Fibroblast of gingiva (primary cell): ENCODE measurements around the gene C14orf119.
"Not testable (repeated sequence)": the region's sequence is repeated elsewhere in the genome, so short reads cannot be mapped to it uniquely, and the experiment has no call there.

Experiments
- DNase-seq: peaks from one replicate; pipeline ENCODE4 v3.0.0-alpha.2; 2011; ENCODE audit warnings: low read depth

The C14orf119 gene

DNA sequence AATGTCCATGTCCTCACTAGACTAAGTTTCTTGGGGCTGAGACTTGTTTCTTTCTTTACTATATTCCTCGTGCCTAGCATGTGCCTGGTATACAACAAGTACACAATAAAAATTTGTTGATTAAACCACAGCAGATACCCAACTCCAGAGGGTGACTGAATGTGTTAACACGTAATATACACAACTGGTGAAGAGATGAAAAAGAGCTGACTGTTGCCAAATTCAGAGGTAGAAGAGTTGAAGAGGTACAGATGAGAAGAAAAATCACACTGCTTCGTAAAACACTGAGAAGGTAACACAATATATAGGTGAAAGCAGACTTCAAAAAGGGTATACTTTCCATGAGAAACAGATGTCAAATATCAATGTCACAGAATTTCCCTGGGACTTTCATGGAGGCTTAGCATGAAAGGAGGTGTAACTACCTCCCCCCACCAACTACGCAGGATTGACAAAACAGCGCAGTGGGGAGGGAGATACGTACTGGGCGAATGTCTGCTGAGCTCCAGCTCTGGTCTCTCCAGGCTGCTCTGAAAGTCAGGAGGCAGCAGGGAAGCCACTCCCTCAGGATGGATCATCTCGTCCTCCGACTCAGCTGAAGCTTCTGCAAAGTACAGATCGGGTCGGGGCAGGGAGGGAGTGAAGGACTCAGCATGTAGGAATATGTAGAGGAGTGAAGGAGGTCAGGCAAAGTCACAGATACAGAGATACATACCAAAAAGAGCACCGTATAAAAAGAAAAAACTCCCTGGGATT, 5.6 kb upstream of the C14orf119 start:
- no peak for DNase-seq

DNA sequence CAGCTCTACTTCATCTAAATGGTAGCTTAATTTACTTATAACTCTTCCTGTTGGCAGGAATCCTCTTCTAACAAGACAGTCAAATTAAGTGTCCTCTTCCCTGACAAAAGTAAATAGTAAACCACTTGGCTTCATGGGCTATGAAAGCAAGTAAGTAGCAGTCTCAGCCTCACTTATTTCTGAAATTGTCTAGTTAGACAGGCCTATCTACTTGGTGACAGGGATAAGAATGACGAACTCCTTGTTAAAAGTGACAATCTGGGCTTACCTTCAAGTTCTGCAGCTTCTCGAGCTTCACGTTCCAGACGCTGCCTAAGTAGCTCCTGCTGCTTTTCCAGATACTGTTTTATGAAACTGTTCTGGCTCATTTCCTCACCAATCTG, 5.1 kb upstream of the C14orf119 start:
- no peak for DNase-seq

DNA sequence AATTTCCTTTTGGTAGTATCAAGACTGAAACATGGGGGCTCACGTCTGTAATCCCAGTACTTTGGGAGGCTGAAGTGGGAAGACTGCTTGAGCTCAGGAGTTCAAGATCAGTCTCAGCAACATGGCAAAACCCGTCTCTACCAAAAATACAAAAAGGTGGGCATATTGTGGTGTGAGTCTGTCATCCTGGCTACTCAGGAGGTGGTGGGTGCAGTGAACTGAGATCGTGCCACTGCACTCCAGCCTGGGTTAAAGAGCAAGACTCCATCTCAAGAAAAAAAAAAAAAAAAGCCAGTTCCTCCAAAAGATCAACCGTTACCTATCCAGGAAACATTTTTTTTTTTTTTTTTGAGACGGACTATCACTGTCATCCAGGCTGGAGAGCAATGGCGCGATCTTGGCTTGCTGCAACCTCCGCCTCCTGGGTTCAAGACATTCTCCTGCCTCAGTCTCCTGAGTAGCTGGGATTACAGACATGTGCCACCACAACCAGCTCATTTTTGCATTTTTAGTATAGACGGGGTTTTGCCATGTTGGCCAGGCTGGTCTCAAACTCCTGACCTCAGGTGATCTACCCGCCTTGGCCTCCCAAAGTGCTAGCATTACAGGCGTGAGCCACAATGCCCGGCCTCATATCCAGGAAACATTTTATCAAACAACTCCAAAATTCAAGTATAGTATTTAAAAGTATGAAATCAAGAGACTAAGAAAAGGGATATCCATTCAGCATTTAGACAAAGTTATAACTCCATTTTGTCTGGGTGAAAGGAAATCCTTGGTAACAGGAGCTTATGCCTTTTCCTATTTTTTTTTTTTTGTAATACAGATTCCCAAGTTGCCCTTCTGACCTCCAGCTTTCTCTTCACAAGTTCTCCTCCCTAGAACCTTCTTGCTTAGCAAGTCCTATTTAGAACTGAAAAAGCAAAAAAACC, 3.7 kb upstream of the C14orf119 start:
- no peak for DNase-seq

DNA sequence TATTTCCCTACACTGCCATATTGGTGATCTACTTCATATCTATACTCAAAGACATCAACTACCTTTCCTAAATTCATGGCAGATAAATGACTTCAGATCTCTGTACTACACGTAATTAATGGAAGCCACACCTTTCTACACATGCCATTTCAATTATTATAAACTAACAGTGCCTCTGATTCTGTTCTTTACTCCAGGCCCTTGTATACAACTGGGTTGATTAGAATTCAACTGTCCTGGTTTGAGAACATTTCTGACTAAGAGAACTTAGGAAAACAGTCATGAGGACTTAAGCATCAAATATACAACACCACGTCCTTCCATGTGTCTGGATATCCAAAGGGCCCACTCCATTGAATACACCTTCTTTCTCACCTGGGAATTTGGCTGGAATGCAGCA, 2.2 kb upstream of the C14orf119 start:
- no peak for DNase-seq

DNA sequence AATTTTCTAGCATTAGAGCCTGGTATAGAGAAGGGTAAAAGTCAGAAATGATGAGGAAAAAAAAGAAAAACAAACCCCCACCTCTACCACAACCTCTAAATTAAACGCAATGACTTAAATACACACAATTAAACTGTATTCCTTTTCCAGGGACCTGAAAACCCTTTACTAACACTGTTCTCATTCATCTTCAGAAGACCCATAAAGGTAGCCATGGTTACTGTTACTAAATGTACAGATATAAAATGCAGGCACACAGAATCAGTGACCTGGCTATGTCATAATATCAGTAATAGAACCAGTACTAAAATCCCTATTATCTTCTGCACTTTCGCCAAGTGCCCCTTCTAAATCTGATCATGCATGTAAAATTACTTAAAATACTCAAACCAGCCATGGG, 1.8 kb upstream of the C14orf119 start:
- DNase-seq: no peak

DNA sequence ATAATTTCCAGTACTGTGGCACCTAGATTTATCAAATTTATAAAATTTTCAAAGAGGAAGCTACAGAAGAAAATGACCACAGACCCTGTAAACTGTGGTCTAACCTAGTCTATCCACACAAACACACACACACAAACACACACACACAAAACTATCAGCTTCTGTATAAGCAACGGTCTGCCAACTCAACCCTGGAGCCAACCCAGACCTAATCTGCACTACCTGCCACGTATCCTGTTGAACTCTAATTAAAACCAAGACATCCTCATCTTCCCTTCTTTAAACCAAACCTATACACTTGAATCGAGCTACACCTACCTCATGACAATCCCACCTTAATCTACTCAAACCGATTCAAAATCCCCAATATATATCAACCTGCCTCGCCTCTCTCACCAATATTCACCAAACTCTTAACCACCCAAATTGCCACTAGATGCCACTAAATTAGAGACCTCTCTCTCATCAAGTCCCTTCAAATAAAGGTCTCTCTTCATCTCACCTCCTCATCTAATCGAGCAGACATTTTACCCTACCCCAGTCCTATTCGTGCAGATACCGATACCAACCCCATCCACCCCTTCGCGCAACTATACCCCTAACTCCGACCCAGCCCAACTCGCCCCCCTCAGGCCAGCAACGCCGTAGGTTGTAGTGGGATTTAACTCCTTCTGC, 1.2 kb upstream of the C14orf119 start:
- no peak for DNase-seq

DNA sequence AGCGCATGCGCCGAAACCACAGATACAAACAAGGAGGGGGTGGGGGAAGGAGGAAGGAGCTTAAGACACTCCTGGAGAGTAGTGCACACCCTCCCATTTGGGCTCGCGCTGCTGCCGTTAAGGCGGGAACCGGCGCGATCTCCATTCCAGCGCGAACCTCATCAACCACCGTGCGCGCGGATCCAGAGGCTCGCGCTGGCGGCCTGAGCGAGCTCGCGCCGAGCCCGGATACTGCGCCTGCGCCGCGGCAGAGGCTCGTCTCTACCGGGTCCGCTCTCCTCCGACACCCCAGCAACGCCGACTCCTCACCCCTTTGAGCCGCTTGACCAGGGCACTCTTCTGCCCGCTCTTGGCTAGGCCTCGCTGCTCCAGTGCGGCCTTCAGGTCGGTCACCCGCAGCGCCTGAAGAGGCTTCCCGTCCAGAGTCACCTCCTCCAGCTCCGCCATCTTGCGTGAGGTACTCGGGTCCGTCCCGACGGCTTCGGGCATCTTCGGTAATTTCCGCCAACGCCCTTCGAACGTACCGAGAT, 574 bp upstream of the C14orf119 start, which contains the start of gene ACIN1:
TSS of gene ACIN1 (minus strand) at position 471 of the 530 bp plus-strand sequence. CDS start at position 447, 24 bp downstream.
- DNase-seq: peak; percentile 88

DNA sequence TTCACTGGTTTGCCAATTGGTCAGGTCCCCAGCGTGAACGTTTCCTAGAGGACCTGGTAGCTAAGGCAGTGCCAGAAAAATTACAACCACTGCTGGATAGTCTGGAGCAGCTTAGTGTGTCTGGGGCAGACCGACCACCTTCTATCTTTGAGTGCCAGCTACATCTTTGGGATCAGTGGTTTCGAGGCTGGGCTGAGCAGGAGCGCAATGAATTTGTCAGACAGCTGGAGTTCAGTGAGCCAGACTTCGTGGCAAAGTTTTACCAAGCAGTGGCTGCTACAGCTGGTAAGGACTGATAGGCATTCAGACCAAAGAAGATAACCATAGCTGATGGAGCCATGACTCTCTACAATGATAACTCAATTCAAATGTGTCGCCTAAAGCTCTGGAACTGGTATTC, 2.5 kb downstream of the C14orf119 start:
- no peak for DNase-seq

DNA sequence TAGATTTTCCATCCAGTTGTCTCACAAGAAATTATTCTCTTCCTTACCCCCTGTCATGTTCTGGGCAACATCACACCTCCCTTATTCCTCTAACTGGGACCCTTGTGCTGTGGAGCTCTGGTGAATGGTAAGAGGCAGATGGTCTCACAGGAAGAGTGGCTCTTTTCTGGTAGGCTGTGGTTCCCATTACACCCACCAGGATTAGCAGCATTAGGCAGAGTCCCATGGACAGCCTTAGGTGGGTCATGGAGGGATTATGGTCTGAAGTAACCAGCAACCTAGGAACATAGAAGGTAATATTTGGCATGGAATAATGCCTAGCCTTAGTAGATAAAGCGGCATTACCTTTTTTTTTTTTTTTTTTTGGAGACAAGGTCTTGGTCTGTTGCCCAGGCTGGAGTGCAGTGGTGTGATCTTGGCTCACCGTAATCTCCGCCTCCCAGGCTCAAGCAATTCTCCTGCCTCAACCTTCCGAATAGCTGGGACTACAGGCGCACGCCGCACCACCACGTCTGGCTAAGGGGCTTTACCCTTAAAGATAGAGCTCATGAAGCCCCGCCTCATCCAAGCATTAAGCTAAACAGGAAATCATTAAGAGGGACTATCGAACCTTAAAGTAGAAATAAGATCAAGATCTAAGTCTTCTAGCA, 4.0 kb downstream of the C14orf119 start:
- no peak for DNase-seq

DNA sequence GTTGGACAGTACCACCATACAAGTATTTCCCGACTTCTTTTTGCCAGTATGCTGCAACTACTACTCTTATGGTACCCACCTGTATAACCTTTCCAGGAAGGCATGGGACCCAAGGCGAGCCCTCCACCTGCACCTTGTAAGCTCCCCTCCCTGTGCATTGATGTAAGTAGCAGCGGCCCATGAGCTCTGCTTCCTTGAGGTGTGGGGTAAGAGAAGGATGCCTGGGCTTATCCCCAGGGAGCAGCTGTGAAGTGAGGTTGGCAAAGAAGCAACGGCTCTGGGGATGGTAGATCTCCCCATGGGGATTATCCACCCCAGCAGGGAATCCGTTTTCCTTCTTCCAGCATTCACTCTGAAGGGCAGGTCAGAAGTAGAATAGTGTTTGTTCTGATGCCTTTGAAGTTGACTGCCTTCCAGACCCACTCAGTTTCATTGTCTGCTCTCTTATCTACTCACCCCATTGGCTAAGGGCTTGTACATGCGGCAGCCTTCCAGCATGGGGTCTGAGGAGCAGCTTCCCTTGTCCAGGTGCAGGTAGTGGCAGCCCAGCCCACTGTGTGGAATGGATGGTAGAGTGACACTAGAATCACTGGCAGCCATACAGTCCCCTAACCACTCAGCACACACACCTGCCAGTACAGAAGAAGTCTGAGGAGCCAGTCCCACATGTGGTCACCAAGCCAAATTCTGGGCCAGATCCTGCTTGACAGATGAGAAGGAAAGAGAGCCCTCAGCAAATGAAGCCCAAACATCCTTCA, 6.1 kb downstream of the C14orf119 start:
- no peak for DNase-seq

DNA sequence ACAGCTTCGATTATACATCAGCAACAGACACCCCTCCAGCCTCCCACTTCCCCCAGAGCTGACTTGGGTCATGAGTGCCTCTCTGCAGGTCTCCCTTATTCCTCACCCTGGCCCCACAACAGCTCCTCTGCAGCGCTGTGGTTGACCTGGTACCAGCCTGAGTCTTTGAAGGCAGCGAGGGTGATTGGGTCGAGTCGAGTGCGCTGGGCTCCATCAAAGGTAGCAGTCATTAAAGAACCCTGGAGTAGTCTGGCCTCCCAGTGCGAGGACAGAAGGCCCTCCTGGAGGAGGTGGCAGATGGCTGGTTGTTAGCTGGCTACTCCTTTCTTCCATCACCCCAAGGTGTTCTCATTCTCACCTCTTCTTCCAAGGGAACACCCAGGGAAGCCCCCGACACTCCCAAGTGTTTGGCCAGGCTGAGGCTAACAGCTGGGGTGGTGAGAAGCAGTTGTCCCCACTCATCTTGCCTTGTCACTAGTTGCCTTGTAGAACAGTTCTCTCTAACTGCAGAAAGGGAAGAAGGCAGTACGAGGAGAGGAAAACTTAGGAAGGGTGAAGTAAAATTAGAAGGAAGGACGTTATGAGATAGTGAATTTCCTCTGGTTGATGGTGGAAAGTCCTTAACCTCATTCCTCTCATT, 6.8 kb downstream of the C14orf119 start:
- DNase-seq: no peak

DNA sequence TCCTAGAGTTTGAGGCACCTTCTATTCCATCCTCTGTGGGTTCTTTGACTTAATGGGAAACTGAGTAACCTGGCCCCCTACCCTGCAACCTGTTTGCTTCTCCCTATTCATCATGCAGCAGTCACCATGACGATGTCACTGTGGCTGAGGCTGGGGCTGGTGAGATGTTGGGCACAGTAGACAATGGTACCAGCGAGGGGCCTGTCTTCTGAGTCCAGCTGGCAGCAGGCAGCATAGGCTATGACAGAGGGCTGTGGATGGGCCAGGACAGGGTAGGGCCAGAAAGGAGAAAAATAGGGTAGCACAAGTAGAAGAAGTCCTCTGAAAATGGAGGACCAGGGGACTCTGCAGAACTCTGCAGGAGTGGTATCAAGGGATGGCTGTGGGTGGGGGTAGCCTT, 7.5 kb downstream of the C14orf119 start:
- no peak for DNase-seq

DNA sequence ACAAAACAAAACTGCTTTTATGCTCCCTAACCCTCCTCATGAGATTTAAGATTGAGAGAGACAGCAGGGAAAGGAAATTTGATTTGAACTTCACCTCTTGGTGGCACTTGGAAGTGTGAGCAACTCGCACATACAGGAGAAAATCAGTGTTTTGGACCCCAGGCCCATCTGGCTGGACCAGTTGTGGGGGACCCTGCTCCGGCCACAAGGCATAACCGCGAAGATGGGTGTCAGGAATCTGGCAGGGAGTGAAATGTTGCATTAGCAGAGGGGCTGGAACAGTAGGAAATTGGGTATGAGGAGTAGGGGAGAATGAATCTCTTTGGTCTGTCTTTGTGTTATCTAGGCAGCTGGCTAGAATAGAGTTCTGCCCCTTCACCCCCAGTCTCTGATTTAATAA, 8.3 kb downstream of the C14orf119 start:
- DNase-seq: no peak

DNA sequence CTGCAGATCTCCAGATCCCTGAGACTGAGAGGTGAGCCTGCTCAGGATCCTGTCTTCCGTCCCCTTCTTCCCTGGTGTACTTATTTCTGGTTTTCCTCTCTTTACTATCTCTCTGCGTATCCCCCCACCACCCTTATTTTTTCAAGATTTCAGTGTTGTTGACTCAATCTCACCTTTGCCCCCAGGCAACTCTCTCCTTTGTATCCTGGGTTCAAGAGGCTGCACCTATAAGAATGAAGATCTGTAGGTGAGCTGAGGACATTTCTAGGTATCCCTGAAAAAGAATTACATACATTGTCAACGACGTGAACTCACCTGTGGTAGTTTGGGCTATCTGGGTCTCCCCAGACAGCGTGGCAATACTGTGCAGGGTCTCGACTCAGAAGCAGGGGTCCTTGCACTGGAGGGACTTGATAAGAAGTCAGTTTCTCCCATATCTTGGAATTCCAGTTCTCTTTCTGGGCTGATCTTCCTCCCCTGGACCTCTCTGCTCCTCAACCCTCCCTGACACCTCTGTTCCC, 8.8 kb downstream of the C14orf119 start:
- DNase-seq: no peak

DNA sequence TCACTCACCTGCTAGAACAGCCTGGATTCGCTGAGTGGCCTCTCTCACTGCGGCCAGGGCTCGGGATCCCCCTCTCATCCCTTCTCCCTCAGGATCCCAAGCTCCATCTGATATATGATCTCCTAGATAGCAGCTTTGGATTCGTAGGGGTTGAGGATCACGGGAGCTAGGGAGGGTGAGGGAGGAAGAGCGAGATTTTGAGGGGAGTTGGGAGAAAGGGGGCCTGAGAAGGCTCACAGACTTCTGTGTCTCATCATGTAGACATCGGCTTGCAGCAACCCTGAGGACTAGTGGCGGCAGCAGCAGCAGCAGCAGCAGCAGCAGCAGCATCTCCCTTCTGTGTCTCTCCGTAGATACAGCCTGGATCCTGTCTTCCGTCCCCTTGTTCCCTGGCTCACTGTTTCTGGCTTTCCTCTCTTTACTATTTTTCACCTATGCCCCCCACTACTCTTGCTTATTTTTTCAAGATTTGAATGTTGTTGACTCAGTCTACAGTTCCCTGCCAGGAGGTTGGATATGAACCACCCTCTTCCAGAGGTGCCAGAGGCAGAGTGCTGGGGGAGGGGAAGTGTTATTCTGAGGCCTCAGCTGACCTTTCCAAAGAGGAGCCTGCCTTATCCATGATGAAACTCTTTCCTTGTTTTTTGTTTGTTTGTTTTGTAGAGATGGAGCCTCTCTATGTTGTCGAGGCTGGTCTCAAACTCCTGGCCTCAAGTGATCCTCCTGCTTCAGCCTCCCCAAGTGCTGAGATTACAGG, 9.5 kb downstream of the C14orf119 start, which contains the start of gene CIROP:
TSS of gene CIROP (minus strand) at position 399 of the 757 bp plus-strand sequence. CDS start at position 330, 69 bp downstream.
- no peak for DNase-seq

DNA sequence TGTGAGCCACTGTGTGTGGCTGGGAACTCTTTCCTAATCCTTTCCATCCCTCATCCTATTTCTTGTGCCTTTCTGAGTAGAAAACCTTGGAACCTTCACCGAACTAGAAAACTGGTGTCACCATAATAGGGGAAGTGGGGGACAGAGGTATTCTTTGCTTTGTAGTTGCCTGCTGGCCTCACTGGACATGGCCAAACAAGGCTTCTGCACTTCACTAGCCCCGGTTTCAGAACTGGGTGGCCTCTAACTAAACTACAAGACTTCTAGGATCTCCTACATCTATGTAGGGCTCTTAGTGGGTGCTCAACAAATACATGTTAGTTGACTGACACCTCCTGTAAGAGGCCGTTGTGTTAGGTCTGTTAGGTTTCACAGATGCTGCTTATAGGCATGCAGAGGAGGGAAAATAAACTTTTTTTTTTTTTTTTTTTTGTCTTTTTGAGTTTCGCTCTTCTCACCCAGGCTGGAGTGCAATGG, 10.1 kb downstream of the C14orf119 start:
- no peak for DNase-seq

DNA sequence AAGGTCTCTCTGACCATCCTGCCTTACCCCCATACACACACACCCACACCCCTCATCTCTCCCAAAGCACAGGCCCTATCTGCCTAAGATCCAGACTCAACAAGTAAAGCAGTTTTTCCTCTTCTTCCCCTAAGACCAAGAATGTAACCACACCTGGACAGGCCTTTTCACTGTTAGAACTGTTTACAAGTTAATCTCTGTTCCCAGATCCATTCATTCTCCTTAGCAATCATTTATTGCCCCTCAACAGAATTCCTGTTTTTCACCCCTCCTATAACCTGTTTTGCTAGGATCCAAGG, 11.4 kb downstream of the C14orf119 start:
- DNase-seq: no peak

DNA sequence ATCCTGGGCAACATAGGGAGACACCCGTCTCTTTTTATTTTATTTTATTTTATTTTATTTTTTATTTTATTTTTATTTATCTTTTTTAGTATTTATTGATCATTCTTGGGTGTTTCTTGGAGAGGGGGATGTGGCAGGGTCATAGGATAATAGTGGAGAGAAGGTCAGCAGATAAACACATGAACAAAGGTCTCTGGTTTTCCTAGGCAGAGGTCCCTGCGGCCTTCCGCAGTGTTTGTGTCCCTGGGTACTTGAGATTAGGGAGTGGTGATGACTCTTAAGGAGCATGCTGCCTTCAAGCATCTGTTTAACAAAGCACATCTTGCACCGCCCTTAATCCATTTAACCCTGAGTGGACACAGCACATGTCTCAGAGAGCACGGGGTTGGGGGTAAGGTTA, 12.3 kb downstream of the C14orf119 start:
- not testable (repeated sequence) for DNase-seq

DNA sequence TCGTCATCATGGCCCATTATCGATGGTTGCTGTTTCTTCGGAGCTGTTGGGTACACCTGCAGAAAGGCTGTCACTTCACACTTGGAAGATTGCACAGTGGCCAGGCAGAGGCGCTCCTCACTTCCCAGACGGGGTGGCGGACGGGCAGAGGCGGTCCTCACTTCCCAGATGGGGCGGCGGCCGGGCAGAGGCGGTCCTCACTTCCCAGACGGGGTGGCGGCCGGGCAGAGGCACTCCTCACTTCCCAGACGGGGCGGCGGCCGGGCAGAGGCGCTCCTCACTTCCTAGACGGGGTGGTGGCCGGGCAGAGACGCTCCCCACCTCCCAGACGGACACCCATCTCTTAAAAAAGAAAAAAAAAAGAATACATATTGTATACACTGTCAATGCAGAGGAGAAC, 12.9 kb downstream of the C14orf119 start:
- DNase-seq: not testable (repeated sequence)
